ENCODE data around the gene VIPAS39.

- TF ChIP-seq POLR2A (IDR thresholded peaks at IDR 0.05; ENCODE audit: low read depth, low read length) (no peak), SPI1 (IDR thresholded peaks at IDR 0.05; ENCODE audit: low read depth, low read length) (no peak), TAF1 (IDR thresholded peaks at IDR 0.05; ENCODE audit: low read depth, low read length) (no peak), POLR2AphosphoS5 (IDR thresholded peaks at IDR 0.05; ENCODE audit: low read depth, low read length) (no peak)
Observed at GRCh38 chr14:77503138-77503537, 45.7 kb upstream of the VIPAS39 start.
